Nephron progenitor cell (in vitro differentiated cells): Measurements from ENCODE around the gene SLC5A3.

ENCODE experiments used
- DNase-seq: peaks from one replicate; pipeline ENCODE4 v3.0.0; 2021
- H3K27ac Mint-ChIP-seq: 2 replicates; pipeline ENCODE4 v1.8.0; 2021; ENCODE audit warnings: mild to moderate bottlenecking, moderate library complexity, mixed read lengths
- H3K27me3 Mint-ChIP-seq: 2 replicates; pipeline ENCODE4 v1.8.0; 2021; ENCODE audit warnings: mild to moderate bottlenecking, low read depth, mixed read lengths; ENCODE audit not compliant: poor library complexity
- H3K36me3 Mint-ChIP-seq: 2 replicates; pipeline ENCODE4 v1.8.0; 2021; ENCODE audit warnings: low read depth, mixed read lengths
- H3K4me1 Mint-ChIP-seq: 2 replicates; pipeline ENCODE4 v1.8.0; 2021; ENCODE audit warnings: mixed read lengths
- H3K4me3 Mint-ChIP-seq: 2 replicates; pipeline ENCODE4 v1.8.0; 2021; ENCODE audit warnings: mild to moderate bottlenecking, moderate library complexity, mixed read lengths
- H3K9me3 Mint-ChIP-seq: 2 replicates; pipeline ENCODE4 v1.8.0; 2021; ENCODE audit warnings: mild to moderate bottlenecking, moderate library complexity, mixed read lengths
- CTCF ChIP-seq: fragments of 200-600 bp; sonication (generic); IDR thresholded peaks from 2 replicates; pipeline ENCODE4 v1.5.0; 2021; ENCODE audit warnings: antibody characterized with exemption

SLC5A3 gene

GRCh38 chr21:34055615-34056014 lies 17.8 kb upstream of the SLC5A3 start:
- no peaks in the 10 kb centered on the region for H3K27me3 Mint-ChIP-seq
- no peaks in the 10 kb centered on the region for H3K36me3 Mint-ChIP-seq
- DNase-seq: no peak
- TF ChIP-seq CTCF: no peak
- H3K27ac Mint-ChIP-seq: no peak overlapping the region
- peaks cover 16% of the 10 kb centered on the region for H3K4me1 Mint-ChIP-seq
- H3K9me3 Mint-ChIP-seq: no peaks in the 10 kb centered on the region
- no peak overlapping the region for H3K4me3 Mint-ChIP-seq

- no peaks in the 10 kb centered on the region for H3K27me3 Mint-ChIP-seq
- no peak for DNase-seq
These were observed 11.4 kb upstream of the SLC5A3 start for GRCh38 chr21:34061983-34062382.

DNA sequence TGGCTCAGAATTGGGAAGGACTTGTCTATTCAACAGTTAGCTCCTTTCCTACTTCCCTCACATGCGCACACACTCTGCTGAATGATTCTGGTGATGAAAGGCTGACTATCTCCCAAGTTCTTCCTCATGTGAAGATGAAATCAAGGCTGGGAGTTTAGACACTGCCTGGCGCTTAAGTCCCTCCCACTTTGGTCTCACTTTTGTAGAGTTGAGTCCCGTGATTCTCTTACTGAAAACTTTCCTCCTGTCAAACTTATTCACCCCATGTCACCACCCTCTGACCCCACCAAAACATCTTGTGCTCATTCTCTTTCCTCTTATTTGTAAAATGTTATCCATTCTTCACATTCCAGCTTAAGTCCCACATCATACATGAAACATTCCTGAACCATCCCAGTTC lies 8.4 kb upstream of the SLC5A3 start:
- Mint-ChIP-seq H3K27ac (no peak overlapping the region), H3K4me1 (peaks cover 15% of the 10 kb centered on the region), H3K36me3 (no peaks in the 10 kb centered on the region), H3K27me3 (peaks cover 6% of the 10 kb centered on the region), H3K4me3 (no peak overlapping the region), H3K9me3 (peaks cover 5% of the 10 kb centered on the region)
- TF ChIP-seq CTCF: no peak
- no peak for DNase-seq

More at GRCh38 chr21:34061983-34062382, 11.4 kb upstream of the SLC5A3 start:
- Mint-ChIP-seq H3K36me3 (no peaks in the 10 kb centered on the region), H3K4me3 (no peak overlapping the region), H3K9me3 (peaks cover 5% of the 10 kb centered on the region), H3K4me1 (peaks cover 11% of the 10 kb centered on the region), H3K27ac (no peak overlapping the region)
- no peak for TF ChIP-seq CTCF

DNA sequence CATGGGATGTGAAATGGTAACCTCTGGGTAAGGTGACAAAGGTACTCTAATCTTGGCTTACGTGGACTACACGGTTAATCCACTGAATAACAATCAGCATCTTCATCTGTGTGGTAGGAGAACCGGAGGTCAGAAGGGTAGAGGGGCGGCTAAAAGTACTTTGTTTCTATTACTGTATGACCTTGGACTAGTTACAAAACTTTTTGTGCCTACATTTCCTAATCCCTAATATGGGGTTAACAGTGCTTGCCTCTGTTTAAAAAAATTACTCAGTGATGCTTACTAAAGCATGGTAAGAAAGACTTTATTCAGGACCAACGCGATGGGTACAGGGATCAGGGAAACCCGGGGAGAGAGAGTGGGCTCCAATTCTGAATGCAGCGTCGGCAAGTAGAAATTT lies 1.7 kb upstream of the SLC5A3 start:
- H3K27ac Mint-ChIP-seq: no peak overlapping the region
- peaks cover 40% of the 10 kb centered on the region for H3K4me1 Mint-ChIP-seq
- DNase-seq: no peak
- peaks cover 5% of the 10 kb centered on the region for H3K36me3 Mint-ChIP-seq
- H3K9me3 Mint-ChIP-seq: no peaks in the 10 kb centered on the region
- no peak for TF ChIP-seq CTCF
- peaks cover 8% of the 10 kb centered on the region for H3K27me3 Mint-ChIP-seq
- peak overlapping the region; percentile 56 for H3K4me3 Mint-ChIP-seq

DNA sequence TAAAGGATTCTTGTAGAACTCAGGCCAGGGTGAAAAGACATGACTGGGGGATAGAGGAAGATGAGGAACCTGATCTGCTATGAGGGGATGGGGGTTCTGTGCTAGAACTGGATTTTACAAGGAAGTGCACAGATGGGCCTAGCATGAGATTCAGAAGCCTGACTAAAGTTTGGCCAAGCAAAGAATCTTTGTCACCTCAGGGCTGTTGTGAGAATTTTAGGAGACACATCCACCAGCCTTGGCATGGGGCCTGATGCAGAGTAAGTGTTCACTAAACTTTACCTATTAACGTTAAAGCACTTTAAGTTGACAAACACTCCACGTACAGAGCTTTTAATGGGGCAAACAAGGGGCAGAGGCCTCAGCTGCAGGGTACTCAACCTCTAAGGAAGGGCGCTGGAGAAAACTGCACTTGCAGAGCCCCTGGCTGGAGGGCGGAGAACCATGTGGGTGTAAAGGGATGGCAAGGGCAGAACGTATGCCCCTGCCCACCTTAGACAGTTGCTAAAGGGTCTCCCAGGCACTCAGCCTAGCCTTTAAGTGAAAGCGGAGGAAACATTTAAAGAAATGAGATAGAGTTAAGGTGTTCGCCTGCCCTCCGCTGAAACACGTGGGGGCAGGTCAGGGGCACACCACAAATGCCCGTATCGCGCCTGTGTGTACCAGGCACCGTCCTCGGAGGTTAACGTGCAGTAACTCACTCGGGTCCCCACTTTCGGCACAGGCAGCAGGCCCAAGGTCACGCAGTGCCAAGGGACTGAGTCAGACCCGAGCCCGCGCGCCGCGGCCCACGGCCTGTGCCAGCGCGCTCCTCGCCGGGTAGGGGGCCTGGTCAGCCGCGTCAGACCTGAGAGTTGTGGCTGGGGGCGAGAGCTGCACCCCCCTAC lies 990 bp upstream of the SLC5A3 start:
- peak overlapping the region; percentile 56 for H3K4me3 Mint-ChIP-seq
- TF ChIP-seq CTCF: no peak
- H3K9me3 Mint-ChIP-seq: no peaks in the 10 kb centered on the region
- peaks cover 42% of the 10 kb centered on the region for H3K4me1 Mint-ChIP-seq
- H3K27ac Mint-ChIP-seq: no peak overlapping the region
- peaks cover 11% of the 10 kb centered on the region for H3K36me3 Mint-ChIP-seq
- peaks cover 8% of the 10 kb centered on the region for H3K27me3 Mint-ChIP-seq
- DNase-seq: no peak
